ENCODE data around the gene CAMTA1.

DNA sequence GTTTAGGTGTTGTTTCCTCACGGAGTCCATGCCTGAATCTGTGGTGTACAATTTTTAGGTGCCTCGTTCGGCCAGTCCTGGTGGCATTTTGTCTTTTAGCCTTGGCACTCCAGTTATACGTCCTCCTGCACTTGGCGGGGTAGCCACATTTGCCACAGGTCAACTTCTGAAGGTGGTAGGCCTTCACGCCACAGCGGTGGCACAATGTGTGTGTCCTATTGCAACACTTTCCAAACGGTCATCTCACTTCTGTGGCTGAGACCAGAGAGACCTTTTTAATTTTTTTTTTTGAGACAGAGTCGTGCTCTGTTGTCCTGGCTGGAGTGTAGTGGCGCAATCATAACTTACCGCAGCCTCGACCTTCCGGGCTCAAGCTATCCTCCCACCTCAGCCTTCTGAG, 49.1 kb downstream of the CAMTA1 start:
- TF ChIP-seq, protein P1, sequence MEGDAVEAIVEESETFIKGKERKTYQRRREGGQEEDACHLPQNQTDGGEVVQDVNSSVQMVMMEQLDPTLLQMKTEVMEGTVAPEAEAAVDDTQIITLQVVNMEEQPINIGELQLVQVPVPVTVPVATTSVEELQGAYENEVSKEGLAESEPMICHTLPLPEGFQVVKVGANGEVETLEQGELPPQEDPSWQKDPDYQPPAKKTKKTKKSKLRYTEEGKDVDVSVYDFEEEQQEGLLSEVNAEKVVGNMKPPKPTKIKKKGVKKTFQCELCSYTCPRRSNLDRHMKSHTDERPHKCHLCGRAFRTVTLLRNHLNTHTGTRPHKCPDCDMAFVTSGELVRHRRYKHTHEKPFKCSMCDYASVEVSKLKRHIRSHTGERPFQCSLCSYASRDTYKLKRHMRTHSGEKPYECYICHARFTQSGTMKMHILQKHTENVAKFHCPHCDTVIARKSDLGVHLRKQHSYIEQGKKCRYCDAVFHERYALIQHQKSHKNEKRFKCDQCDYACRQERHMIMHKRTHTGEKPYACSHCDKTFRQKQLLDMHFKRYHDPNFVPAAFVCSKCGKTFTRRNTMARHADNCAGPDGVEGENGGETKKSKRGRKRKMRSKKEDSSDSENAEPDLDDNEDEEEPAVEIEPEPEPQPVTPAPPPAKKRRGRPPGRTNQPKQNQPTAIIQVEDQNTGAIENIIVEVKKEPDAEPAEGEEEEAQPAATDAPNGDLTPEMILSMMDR (IDR thresholded peaks at IDR 0.05): no peak
- TF ChIP-seq RAD21 (IDR thresholded peaks at IDR 0.05; ENCODE audit: low read length) (no peak), EP300 (IDR thresholded peaks at IDR 0.05; ENCODE audit: borderline replicate concordance in 1 of 2, low read depth in 1 of 2, low read length in 1 of 2) (no peak), SIN3A (IDR thresholded peaks at IDR 0.05; ENCODE audit: borderline replicate concordance, low read depth, low read length) (no peak)
